ENCODE data around the gene C2CD2.

Gene C2CD2

DNA sequence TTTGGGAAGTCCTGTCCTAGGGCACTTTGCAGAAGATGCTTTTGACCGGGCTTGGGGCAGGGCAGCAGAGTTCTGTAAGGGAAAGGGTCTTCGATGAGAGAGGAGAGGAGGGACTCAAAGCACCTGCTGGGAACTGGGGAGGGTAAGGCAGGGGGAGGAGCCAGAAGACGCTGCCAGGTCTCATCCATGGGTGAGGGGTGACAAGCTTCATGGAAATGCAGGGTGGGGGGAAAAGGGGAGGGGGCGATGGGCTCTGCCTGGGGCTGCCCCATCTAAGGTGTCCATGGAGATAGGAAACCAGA is 20.9 kb upstream of the C2CD2 start:
- Histone ChIP-seq H3K27ac (ENCODE audit: low read length) (no peak overlapping the region), H4K20me1 (ENCODE audit: insufficient read depth, low read length) (no peaks in the 10 kb centered on the region), H3K27me3 (ENCODE audit: low read depth, low read length) (no peaks in the 10 kb centered on the region), H3K9ac (ENCODE audit: low read length) (no peak overlapping the region), H3K9me3 (ENCODE audit: insufficient read depth, low read length) (0 out of 2 replicates have a peak, but pooled peaks cover 7% of the 10 kb centered on the region), H3K4me2 (ENCODE audit: low read length) (no peak overlapping the region), H3K4me3 (ENCODE audit: low read length) (no peak overlapping the region), H3K36me3 (replicated peaks; ENCODE audit: low read depth, low read length) (no peaks in the 10 kb centered on the region), H3K4me1 (ENCODE audit: low read length) (no peaks in the 10 kb centered on the region), H3K79me2 (ENCODE audit: low read length) (no peaks in the 10 kb centered on the region), H2AFZ (ENCODE audit: low read depth, low read length) (no peak overlapping the region)
- no peak for TF ChIP-seq EZH2phosphoT487 (IDR thresholded peaks at IDR 0.05; ENCODE audit: low read depth)
- TF ChIP-seq, protein P1, sequence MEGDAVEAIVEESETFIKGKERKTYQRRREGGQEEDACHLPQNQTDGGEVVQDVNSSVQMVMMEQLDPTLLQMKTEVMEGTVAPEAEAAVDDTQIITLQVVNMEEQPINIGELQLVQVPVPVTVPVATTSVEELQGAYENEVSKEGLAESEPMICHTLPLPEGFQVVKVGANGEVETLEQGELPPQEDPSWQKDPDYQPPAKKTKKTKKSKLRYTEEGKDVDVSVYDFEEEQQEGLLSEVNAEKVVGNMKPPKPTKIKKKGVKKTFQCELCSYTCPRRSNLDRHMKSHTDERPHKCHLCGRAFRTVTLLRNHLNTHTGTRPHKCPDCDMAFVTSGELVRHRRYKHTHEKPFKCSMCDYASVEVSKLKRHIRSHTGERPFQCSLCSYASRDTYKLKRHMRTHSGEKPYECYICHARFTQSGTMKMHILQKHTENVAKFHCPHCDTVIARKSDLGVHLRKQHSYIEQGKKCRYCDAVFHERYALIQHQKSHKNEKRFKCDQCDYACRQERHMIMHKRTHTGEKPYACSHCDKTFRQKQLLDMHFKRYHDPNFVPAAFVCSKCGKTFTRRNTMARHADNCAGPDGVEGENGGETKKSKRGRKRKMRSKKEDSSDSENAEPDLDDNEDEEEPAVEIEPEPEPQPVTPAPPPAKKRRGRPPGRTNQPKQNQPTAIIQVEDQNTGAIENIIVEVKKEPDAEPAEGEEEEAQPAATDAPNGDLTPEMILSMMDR (IDR thresholded peaks at IDR 0.05; ENCODE audit: low read depth, low read length): no peak

DNA sequence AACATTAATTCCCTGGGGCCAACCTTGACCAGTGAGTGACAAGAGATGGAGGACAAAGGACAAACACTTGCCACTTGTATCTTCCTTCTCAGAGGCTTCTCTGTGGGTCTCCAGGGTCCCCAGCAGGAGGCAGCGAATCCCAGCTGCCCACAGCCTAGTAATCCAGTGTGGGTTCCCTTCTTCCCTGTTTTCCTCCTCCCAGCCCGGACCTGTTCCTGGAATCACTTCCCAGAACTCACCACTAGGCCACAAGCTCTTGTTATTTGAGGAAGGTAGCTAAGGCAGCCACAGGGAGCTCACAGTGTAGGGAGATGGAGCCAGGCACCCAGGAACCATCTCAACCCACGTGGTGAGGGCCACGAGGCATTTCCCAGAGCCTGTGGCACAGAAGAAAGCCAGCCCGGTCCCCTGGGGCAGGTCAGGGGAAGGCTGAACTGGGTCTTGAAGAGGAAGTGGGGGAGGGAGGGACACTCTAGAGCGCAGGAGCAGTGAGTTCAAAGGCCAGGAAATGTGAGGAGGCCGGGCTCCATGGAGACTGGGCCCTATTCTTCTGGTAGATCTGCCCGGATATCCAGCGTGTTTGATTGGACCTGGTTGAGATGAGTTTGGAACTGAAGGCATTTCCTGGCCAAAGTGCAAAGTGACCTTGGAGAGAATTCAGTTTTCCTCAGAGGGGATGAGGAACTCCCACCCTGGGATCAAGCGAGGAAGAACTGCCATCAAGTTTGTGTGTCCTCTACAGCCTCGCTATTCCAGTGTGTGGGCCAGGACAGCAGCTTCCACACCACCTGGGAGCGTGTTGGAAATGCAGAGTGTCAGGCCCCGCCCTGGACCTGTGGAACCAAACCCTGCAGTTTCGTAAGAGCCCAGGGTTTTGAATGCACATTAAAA is 20.3 kb upstream of the C2CD2 start:
- no peak overlapping the region for H3K9ac ChIP-seq (ENCODE audit: low read length)
- no peak overlapping the region for H3K27ac ChIP-seq (ENCODE audit: low read length)
- H3K9me3 ChIP-seq (ENCODE audit: insufficient read depth, low read length): 0 out of 2 replicates have a peak, but pooled peaks cover 1% of the 10 kb centered on the region
- no peak overlapping the region for H3K4me2 ChIP-seq (ENCODE audit: low read length)
- TF ChIP-seq, protein P1 (IDR thresholded peaks at IDR 0.05; ENCODE audit: low read depth, low read length): no peak; the same call in 1 of the 2 replicates
- no peak for TF ChIP-seq EZH2phosphoT487 (IDR thresholded peaks at IDR 0.05; ENCODE audit: low read depth)
- H3K27me3 ChIP-seq (ENCODE audit: low read depth, low read length): no peaks in the 10 kb centered on the region
- no peaks in the 10 kb centered on the region for H3K36me3 ChIP-seq (replicated peaks; ENCODE audit: low read depth, low read length)
- no peaks in the 10 kb centered on the region for H3K4me1 ChIP-seq (ENCODE audit: low read length)
- 0 out of 2 replicates have a peak overlapping the region, but pooled peaks have one; percentile 21 for H2AFZ ChIP-seq (ENCODE audit: low read depth, low read length)
- no peaks in the 10 kb centered on the region for H3K79me2 ChIP-seq (ENCODE audit: low read length)
- no peak overlapping the region for H3K4me3 ChIP-seq (ENCODE audit: low read length)
- no peaks in the 10 kb centered on the region for H4K20me1 ChIP-seq (ENCODE audit: insufficient read depth, low read length)

DNA sequence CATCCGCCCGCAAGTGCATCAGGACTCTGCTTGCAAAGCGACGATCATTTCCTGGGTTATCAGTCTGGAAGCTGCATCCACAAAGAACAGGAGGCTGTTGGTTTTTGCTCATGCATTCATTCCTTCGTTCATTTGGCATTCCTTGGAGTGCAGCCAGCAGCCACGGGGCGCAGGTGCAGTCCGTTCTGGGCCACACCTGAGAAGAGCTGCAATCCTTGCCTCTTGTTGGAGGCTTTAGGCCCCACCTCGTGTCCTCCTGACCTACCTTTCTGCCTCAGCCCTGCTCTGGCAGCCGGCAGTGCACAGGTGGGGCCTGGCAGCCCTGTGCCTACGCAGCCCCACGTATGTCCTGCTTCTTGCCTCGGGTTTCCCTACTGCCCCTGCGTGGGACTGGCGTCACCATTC is 19.6 kb upstream of the C2CD2 start:
- Histone ChIP-seq H3K9ac (ENCODE audit: low read length) (no peak overlapping the region), H3K4me3 (ENCODE audit: low read length) (no peak overlapping the region), H4K20me1 (ENCODE audit: insufficient read depth, low read length) (no peaks in the 10 kb centered on the region), H2AFZ (ENCODE audit: low read depth, low read length) (no peak overlapping the region), H3K9me3 (ENCODE audit: insufficient read depth, low read length) (no peaks in the 10 kb centered on the region), H3K4me1 (ENCODE audit: low read length) (no peaks in the 10 kb centered on the region), H3K27ac (ENCODE audit: low read length) (no peak overlapping the region), H3K36me3 (replicated peaks; ENCODE audit: low read depth, low read length) (no peaks in the 10 kb centered on the region), H3K4me2 (ENCODE audit: low read length) (no peak overlapping the region), H3K79me2 (ENCODE audit: low read length) (no peaks in the 10 kb centered on the region), H3K27me3 (ENCODE audit: low read depth, low read length) (no peaks in the 10 kb centered on the region)
- TF ChIP-seq, protein P1 (IDR thresholded peaks at IDR 0.05; ENCODE audit: low read depth, low read length): no peak
- TF ChIP-seq EZH2phosphoT487 (IDR thresholded peaks at IDR 0.05; ENCODE audit: low read depth): no peak

DNA sequence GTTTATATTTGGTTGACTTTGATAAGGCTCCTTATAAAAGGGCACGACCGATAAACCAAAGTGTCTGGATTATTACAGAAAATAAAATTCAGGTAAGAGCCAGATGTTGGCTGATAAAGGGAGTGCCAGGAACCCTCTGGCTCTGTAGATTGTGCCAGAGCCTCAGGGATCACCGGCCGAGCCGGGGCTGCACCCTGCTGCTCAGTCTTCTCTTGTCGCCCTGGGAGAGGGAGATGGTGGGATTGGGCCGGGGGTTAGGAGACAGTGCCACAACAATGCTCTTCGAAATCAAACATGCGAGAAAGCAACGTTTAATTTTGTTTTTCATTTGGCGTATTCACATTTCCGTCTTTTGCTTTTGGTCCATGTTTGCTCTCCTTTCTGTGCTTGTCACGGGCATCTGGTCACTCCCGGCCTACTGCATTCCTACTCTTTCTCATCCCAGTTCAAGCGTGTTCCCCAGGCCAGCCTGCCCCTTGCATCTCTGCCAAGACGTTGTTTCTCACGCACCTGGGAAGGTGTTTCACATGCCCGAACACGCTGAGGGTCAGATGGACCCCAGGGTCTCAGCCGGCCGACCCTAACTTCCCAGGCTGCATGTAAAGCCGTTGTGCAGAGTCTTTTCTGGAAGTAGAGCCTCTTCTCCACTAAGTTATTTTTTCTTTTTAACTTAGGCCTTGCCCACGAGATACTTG is 18.8 kb upstream of the C2CD2 start:
- Histone ChIP-seq H3K36me3 (replicated peaks; ENCODE audit: low read depth, low read length) (no peaks in the 10 kb centered on the region), H3K9me3 (ENCODE audit: insufficient read depth, low read length) (no peaks in the 10 kb centered on the region), H4K20me1 (ENCODE audit: insufficient read depth, low read length) (no peaks in the 10 kb centered on the region), H3K4me3 (ENCODE audit: low read length) (no peak overlapping the region), H3K27ac (ENCODE audit: low read length) (no peak overlapping the region), H3K9ac (ENCODE audit: low read length) (no peak overlapping the region), H3K79me2 (ENCODE audit: low read length) (no peaks in the 10 kb centered on the region), H3K4me2 (ENCODE audit: low read length) (no peak overlapping the region), H3K27me3 (ENCODE audit: low read depth, low read length) (no peaks in the 10 kb centered on the region), H2AFZ (ENCODE audit: low read depth, low read length) (no peak overlapping the region), H3K4me1 (ENCODE audit: low read length) (no peaks in the 10 kb centered on the region)
- TF ChIP-seq, protein P1 (IDR thresholded peaks at IDR 0.05; ENCODE audit: low read depth, low read length): no peak
- TF ChIP-seq EZH2phosphoT487 (IDR thresholded peaks at IDR 0.05; ENCODE audit: low read depth): no peak
